Fibroblast of lung (primary cell): Measurements from ENCODE around the gene PITRM1. TPM values are rescaled to one million over a fixed set of nuclear protein-coding genes. Genes with fewer than 3 reads are reported as not detected.

Source experiments
- DNase-seq, 2 donors: peaks; one replicate each; pipeline versions ENCODE4 v3.0.0 to v3.0.0-alpha.2; 2010; ENCODE audit warnings: low read depth in 2 of 2
- H2AFZ ChIP-seq: 2 replicates; pipeline ENCODE4 v1.5.1; 2012; ENCODE audit warnings: low read length, control low read depth, inconsistent platforms
- H3K27ac ChIP-seq: 2 replicates; pipeline ENCODE4 v1.5.1; 2011; ENCODE audit warnings: low read length, control low read depth; ENCODE audit not compliant: insufficient read depth
- H3K27me3 ChIP-seq: 2 replicates; pipeline ENCODE4 v1.5.1; 2011; ENCODE audit warnings: mild to moderate bottlenecking, low read length; ENCODE audit not compliant: control insufficient read depth, insufficient read depth
- H3K36me3 ChIP-seq: 2 replicates; pipeline ENCODE4 v1.5.1; 2011; ENCODE audit warnings: low read length; ENCODE audit not compliant: control insufficient read depth, insufficient read depth
- H3K4me1 ChIP-seq: 2 replicates; pipeline ENCODE4 v1.5.1; 2011; ENCODE audit warnings: low read length; ENCODE audit not compliant: control insufficient read depth, insufficient read depth; ENCODE audit errors: extremely low read depth
- H3K4me2 ChIP-seq: 2 replicates; pipeline ENCODE4 v1.5.1; 2011; ENCODE audit warnings: low read length, control low read depth; ENCODE audit not compliant: insufficient read depth; ENCODE audit errors: extremely low read depth
- H3K4me3 ChIP-seq, 4 experiments: fragments of 200-600 bp in 1 of 4; sonication (generic) in 1 of 4; replicated peaks in 1 of 4; 2 replicates each; pipeline ENCODE4 v1.5.1; 2011 to 2016; ENCODE audit warnings: low read length in 4 of 4, low read depth in 3 of 4, mild to moderate bottlenecking in 3 of 4, control low read depth in 2 of 4, inconsistent platforms in 1 of 4, mixed read lengths in 1 of 4; ENCODE audit not compliant: insufficient read depth in 1 of 4; ENCODE audit errors: control extremely low read depth in 1 of 4
- H3K79me2 ChIP-seq: 2 replicates; pipeline ENCODE4 v1.5.1; 2012; ENCODE audit warnings: mild to moderate bottlenecking, low read length, inconsistent platforms; ENCODE audit not compliant: control insufficient read depth, insufficient read depth
- H3K9ac ChIP-seq: 2 replicates; pipeline ENCODE4 v1.5.1; 2011; ENCODE audit warnings: mild to moderate bottlenecking, low read length, control low read depth; ENCODE audit not compliant: insufficient read depth
- H3K9me3 ChIP-seq: 2 replicates; pipeline ENCODE4 v1.5.1; 2012; ENCODE audit warnings: low read depth, low read length; ENCODE audit not compliant: control insufficient read depth, insufficient read depth
- H4K20me1 ChIP-seq: 2 replicates; pipeline ENCODE4 v1.5.1; 2011; ENCODE audit warnings: low read length; ENCODE audit not compliant: control insufficient read depth, insufficient read depth; ENCODE audit errors: extremely low read depth
- CTCF ChIP-seq, 2 donors: IDR thresholded peaks in 1 of 2; conservative IDR thresholded peaks in 1 of 2; 1 replicate in 1 of 2; 2 replicates in 1 of 2; pipeline ENCODE4 v1.5.1; 2011 to 2012; ENCODE audit warnings: low read length in 2 of 2, control low read depth in 1 of 2, inconsistent platforms in 1 of 2, low read depth in 1 of 2, mild to moderate bottlenecking in 1 of 2
- EZH2 ChIP-seq: IDR thresholded peaks from 2 replicates; pipeline ENCODE4 v1.5.1; 2012; ENCODE audit warnings: low read length, control low read depth, mild to moderate bottlenecking; ENCODE audit errors: missing control alignments
- polyA plus RNA-seq, 2 donors: library from polyadenylated mRNA; depleted of rRNA in 1 of 2; stranded (reverse) in 1 of 2; unstranded in 1 of 2; fragments of >200 nt; gene quantifications; 2 replicates each; pipeline ENCODE4 v1.2.1, GENCODE V29; 2011 to 2012; ENCODE audit warnings: missing spikeins in 1 of 2
- total RNA-seq: library from RNA; depleted of rRNA; stranded (reverse); fragments of >200 nt; gene quantifications from 2 replicates; pipeline ENCODE4 v1.2.1, GENCODE V29; 2014

PITRM1 gene
- total and polyA plus RNA-seq, 2 donors (not counting 1 experiment from before 2014, with no cell fraction given): 53.1 to 73.7 TPM

GRCh38 chr10:3179174-3179573 is 6.6 kb upstream of the PITRM1 start:
- no peak for TF ChIP-seq CTCF (conservative IDR thresholded peaks at IDR 0.05 in 1 of 2, IDR thresholded peaks at IDR 0.05 in 1 of 2; ENCODE audit: low read depth in 1 of 2, low read length in 2 of 2)

GRCh38 chr10:3178042-3178441 is 5.5 kb upstream of the PITRM1 start:
- TF ChIP-seq EZH2: no peak
- no peak for TF ChIP-seq CTCF (conservative IDR thresholded peaks at IDR 0.05 in 1 of 2, IDR thresholded peaks at IDR 0.05 in 1 of 2; ENCODE audit: low read depth in 1 of 2, low read length in 2 of 2)
- H3K27ac ChIP-seq: no peak overlapping the region
- H3K9ac ChIP-seq: no peak overlapping the region
- no peak overlapping the region for H3K4me3 ChIP-seq
- DNase-seq: no peak
- no peaks in the 10 kb centered on the region for H3K9me3 ChIP-seq
- H2AFZ ChIP-seq: no peak overlapping the region
- H3K27me3 ChIP-seq: peaks cover 7% of the 10 kb centered on the region
- no peaks in the 10 kb centered on the region for H4K20me1 ChIP-seq
- H3K4me2 ChIP-seq: no peak overlapping the region
- no peaks in the 10 kb centered on the region for H3K4me1 ChIP-seq
- H3K79me2 ChIP-seq: no peaks in the 10 kb centered on the region
- H3K36me3 ChIP-seq: no peaks in the 10 kb centered on the region

More at GRCh38 chr10:3179174-3179573, 6.6 kb upstream of the PITRM1 start:
- Histone ChIP-seq H3K9me3 (no peaks in the 10 kb centered on the region), H3K27me3 (peaks cover 7% of the 10 kb centered on the region), H3K79me2 (no peaks in the 10 kb centered on the region), H3K4me1 (no peaks in the 10 kb centered on the region), H3K27ac (no peak overlapping the region), H3K36me3 (no peaks in the 10 kb centered on the region), H3K9ac (no peak overlapping the region), H2AFZ (no peak overlapping the region), H3K4me2 (no peak overlapping the region), H4K20me1 (no peaks in the 10 kb centered on the region), H3K4me3 (no peak overlapping the region)
- peak in 1 of 2 donors; percentile 44 for DNase-seq

- H3K27ac ChIP-seq: no peak overlapping the region
- peak overlapping the region; percentile 43 to 61 (median 54) for H3K4me3 ChIP-seq
- H3K27me3 ChIP-seq: no peaks in the 10 kb centered on the region
- peak overlapping the region; percentile 75 for H3K4me2 ChIP-seq
- H2AFZ ChIP-seq: peak overlapping the region; percentile 67
- no peaks in the 10 kb centered on the region for H3K9me3 ChIP-seq
- no peaks in the 10 kb centered on the region for H4K20me1 ChIP-seq
- peaks cover 10% of the 10 kb centered on the region for H3K36me3 ChIP-seq
- no peak overlapping the region for H3K9ac ChIP-seq
- no peaks in the 10 kb centered on the region for H3K4me1 ChIP-seq
- TF ChIP-seq EZH2: no peak
- TF ChIP-seq CTCF (conservative IDR thresholded peaks at IDR 0.05 in 1 of 2, IDR thresholded peaks at IDR 0.05 in 1 of 2; ENCODE audit: low read depth in 1 of 2, low read length in 2 of 2): no peak
- peaks cover 28% of the 10 kb centered on the region for H3K79me2 ChIP-seq
- DNase-seq: no peak
Measured at GRCh38 chr10:3173171-3173878, 743 bp upstream of the PITRM1 start.
